Prostate gland (tissue), 2 donors: ENCODE results near the gene NIT1.

Experiments used
- CTCF ChIP-seq, 4 experiments: fragments of 200-600 bp in 2 of 4; fragments of 450-650 bp in 2 of 4; sonication (generic) in 2 of 4; IDR thresholded peaks; 1 replicate in 3 of 4; 2 replicates in 1 of 4; pipeline ENCODE4 v1.5.1; 2016 to 2019; ENCODE audit warnings: antibody characterized with exemption in 4 of 4, mild to moderate bottlenecking in 2 of 4, moderate library complexity in 2 of 4
- POLR2A ChIP-seq: fragments of 450-650 bp; IDR thresholded peaks from one replicate; pipeline ENCODE4 v1.6.1; 2016; ENCODE audit warnings: antibody characterized with exemption, mild to moderate bottlenecking
- POLR2AphosphoS5 ChIP-seq: sonication (generic); formaldehyde crosslinking; IDR thresholded peaks from one replicate; pipeline ENCODE4 v1.6.1; 2017; ENCODE audit warnings: antibody characterized with exemption

- TF ChIP-seq CTCF (IDR thresholded peaks at IDR 0.05) (no peak), POLR2A (no peak), POLR2AphosphoS5 (no peak)
Observed at GRCh38 chr1:161130266-161130665, 12.4 kb downstream of the NIT1 start.
